Activated T-cell treated with anti-CD3 and anti-CD28 coated beads for 48 hours (primary cell): ENCODE measurements around the gene IL19.

ENCODE experiments used
- DNase-seq: peaks from one replicate; pipeline ENCODE4 v3.0.0-alpha.2; 2020; ENCODE audit warnings: low read depth

Gene IL19

GRCh38 chr1:206770531-206771337 is at the start of gene IL19:
Gene IL19 (plus strand): TSS chr1:206770773. CDS start chr1:206836663, 65,890 bp downstream.
- DNase-seq = no peak

GRCh38 chr1:206721454-206721853 is 49.1 kb upstream of the IL19 start:
- no peak for DNase-seq

- DNase-seq = no peak
Observed at GRCh38 chr1:206722751-206723461, 47.7 kb upstream of the IL19 start.

GRCh38 chr1:206723462-206723804 is 47.1 kb upstream of the IL19 start:
- DNase-seq = no peak

- no peak for DNase-seq
Observed at GRCh38 chr1:206723805-206724472, 46.6 kb upstream of the IL19 start.

- DNase-seq = peak; percentile 51
Observed at GRCh38 chr1:206725109-206725963, 45.2 kb upstream of the IL19 start.

- no peak for DNase-seq
Observed at GRCh38 chr1:206727981-206728696, 42.4 kb upstream of the IL19 start.

GRCh38 chr1:206728697-206728987 is 41.9 kb upstream of the IL19 start:
- no peak for DNase-seq

- no peak for DNase-seq
Observed at GRCh38 chr1:206729050-206729449, 41.5 kb upstream of the IL19 start.

- no peak for DNase-seq
Observed at GRCh38 chr1:206729507-206729906, 41.1 kb upstream of the IL19 start.

- no peak for DNase-seq
Observed at GRCh38 chr1:206732508-206732907, 38.1 kb upstream of the IL19 start.

- DNase-seq = no peak
Observed at GRCh38 chr1:206732992-206733391, 37.6 kb upstream of the IL19 start.

- peak; percentile 68 for DNase-seq
Observed at GRCh38 chr1:206734499-206735142, 36.0 kb upstream of the IL19 start.

- no peak for DNase-seq
Observed at GRCh38 chr1:206735553-206736031, 35.0 kb upstream of the IL19 start.

- DNase-seq = no peak
Observed at GRCh38 chr1:206736878-206737728, 33.5 kb upstream of the IL19 start.

GRCh38 chr1:206737729-206738201 is 32.8 kb upstream of the IL19 start:
- DNase-seq = no peak

GRCh38 chr1:206738370-206739366 is 31.9 kb upstream of the IL19 start:
- DNase-seq = no peak

GRCh38 chr1:206739411-206740076 is 31.0 kb upstream of the IL19 start:
- no peak for DNase-seq
